NOMO-1 (cell line): ENCODE results near the gene HDLBP.
"Not testable (repeated sequence)": the region's sequence is repeated elsewhere in the genome, so short reads cannot be mapped to it uniquely, and the experiment has no call there.

Source experiments
- DNase-seq, 2 experiments: peaks; one replicate each; lab custom pipeline; 2025; ENCODE audit not compliant: unreplicated experiment in 2 of 2; lab: John Stamatoyannopoulos, UW

Gene HDLBP

GRCh38 chr2:241198381-241199279 is 116.8 kb downstream of the HDLBP start:
- DNase-seq = no peak

GRCh38 chr2:241197947-241198346 is 117.5 kb downstream of the HDLBP start:
- no peak for DNase-seq

GRCh38 chr2:241197246-241197645 is 118.2 kb downstream of the HDLBP start:
- not testable (repeated sequence) for DNase-seq

- no peak for DNase-seq
Observed at GRCh38 chr2:241195506-241196130, 119.9 kb downstream of the HDLBP start.

GRCh38 chr2:241194811-241195210 is 120.7 kb downstream of the HDLBP start:
- DNase-seq = no peak

- no peak for DNase-seq
Observed at GRCh38 chr2:241193271-241193670, 122.2 kb downstream of the HDLBP start.

GRCh38 chr2:241191081-241191480 is 124.4 kb downstream of the HDLBP start:
- no peak for DNase-seq

- DNase-seq = no peak
Observed at GRCh38 chr2:241190291-241190981, 125.0 kb downstream of the HDLBP start.

- DNase-seq = no peak
Observed at GRCh38 chr2:241189856-241190201, 125.6 kb downstream of the HDLBP start.

- DNase-seq = no peak
Observed at GRCh38 chr2:241189093-241189855, 126.2 kb downstream of the HDLBP start.

- DNase-seq = no peak
Observed at GRCh38 chr2:241188361-241189092, 126.9 kb downstream of the HDLBP start, which contains the start of gene ANO7. TSS of gene ANO7 (plus strand) at chr2:241188677. CDS start at chr2:241190064, 1,387 bp downstream.

GRCh38 chr2:241187918-241188234 is 127.6 kb downstream of the HDLBP start:
- DNase-seq = no peak

- no peak for DNase-seq
Observed at GRCh38 chr2:241187101-241187917, 128.2 kb downstream of the HDLBP start.

GRCh38 chr2:241185961-241186360 is 129.5 kb downstream of the HDLBP start:
- no peak for DNase-seq

- no peak for DNase-seq
Observed at GRCh38 chr2:241184901-241185300, 130.6 kb downstream of the HDLBP start.

GRCh38 chr2:241183221-241183620 is 132.3 kb downstream of the HDLBP start:
- no peak for DNase-seq

GRCh38 chr2:241182531-241183133 is 132.8 kb downstream of the HDLBP start:
- no peak for DNase-seq

GRCh38 chr2:241182126-241182525 is 133.3 kb downstream of the HDLBP start:
- DNase-seq = no peak

- DNase-seq = no peak
Observed at GRCh38 chr2:241180495-241180894, 135.0 kb downstream of the HDLBP start.
